Activated naive CD4-positive, alpha-beta T cell treated with anti-CD3 and anti-CD28 coated beads, Interleukin-2, amount 50 U/mL, for 24 hours (primary cell): ENCODE data around the gene ERC1.

Source experiments
- H3K27ac Mint-ChIP-seq: one replicate; pipeline ENCODE4 v1.8.0; 2021; ENCODE audit warnings: mild to moderate bottlenecking, mixed read lengths
- H3K27me3 Mint-ChIP-seq: one replicate; pipeline ENCODE4 v1.8.0; 2021; ENCODE audit warnings: mixed read lengths
- H3K36me3 Mint-ChIP-seq: one replicate; pipeline ENCODE4 v1.8.0; 2021; ENCODE audit warnings: mixed read lengths
- H3K4me1 Mint-ChIP-seq: one replicate; pipeline ENCODE4 v1.8.0; 2021; ENCODE audit warnings: mixed read lengths
- H3K4me3 Mint-ChIP-seq: one replicate; pipeline ENCODE4 v1.8.0; 2021; ENCODE audit warnings: mild to moderate bottlenecking, mixed read lengths
- H3K9me3 Mint-ChIP-seq: one replicate; pipeline ENCODE4 v1.8.0; 2021; ENCODE audit warnings: mixed read lengths

Gene ERC1

DNA sequence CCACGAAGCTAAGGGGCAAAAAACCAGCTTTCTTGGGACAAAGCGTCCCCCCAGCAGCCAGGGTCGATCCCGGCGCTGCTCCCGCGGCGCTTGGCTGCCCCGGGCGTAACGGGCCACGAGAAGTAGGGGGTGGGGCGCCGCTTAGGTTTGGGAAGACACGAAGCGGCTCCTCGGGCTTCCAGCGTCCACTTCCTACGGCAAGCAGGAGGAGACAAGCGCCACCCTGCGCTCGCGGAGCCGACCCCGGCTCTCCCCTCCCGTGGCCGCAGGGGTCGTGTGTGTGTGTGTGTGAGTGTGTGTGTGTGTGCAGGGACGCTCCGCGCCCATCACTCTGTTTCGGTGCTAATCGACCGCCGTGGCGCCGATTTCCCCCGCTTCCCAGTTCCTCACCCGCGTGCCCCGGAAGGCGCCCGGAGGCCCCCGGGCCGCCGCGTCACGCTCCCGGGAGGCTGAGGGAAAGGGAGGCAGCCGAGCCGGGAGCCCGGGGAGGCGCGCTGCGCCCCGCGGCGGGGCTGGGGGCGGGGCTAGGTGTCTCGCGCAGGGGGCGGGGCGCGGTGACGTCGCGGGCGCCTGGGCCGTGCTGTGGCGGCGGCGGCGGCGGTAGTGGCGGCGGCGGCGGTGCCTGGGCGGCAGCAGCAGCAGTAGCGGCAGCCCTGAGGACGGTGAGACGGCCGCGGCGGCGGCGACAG is at the start of gene ERC1:
Gene ERC1 (plus strand): TSS at position 563 of the 689 bp plus-strand sequence. CDS start 36,681 bp downstream, outside the sequence.
- Mint-ChIP-seq H3K9me3 (no peaks in the 10 kb centered on the region), H3K27me3 (no peaks in the 10 kb centered on the region), H3K4me1 (peaks cover 48% of the 10 kb centered on the region)

GRCh38 chr12:943051-943450 is 48.0 kb upstream of the ERC1 start:
- peaks cover 46% of the 10 kb centered on the region for H3K4me1 Mint-ChIP-seq
- no peak overlapping the region for H3K4me3 Mint-ChIP-seq
- H3K36me3 Mint-ChIP-seq, result peaks cover 9% of the 10 kb centered on the region
- H3K27me3 Mint-ChIP-seq, result no peaks in the 10 kb centered on the region
- no peak overlapping the region for H3K27ac Mint-ChIP-seq
- H3K9me3 Mint-ChIP-seq, result no peaks in the 10 kb centered on the region

More for the DNA sequence above, at the start of gene ERC1:
- Mint-ChIP-seq H3K36me3 (peaks cover 3% of the 10 kb centered on the region), H3K27ac (peak within 1 kb of the TSS; percentile 98), H3K4me3 (peak within 1 kb of the TSS; percentile 99)

GRCh38 chr12:944211-944610 is 46.8 kb upstream of the ERC1 start:
- Mint-ChIP-seq H3K4me1 (peaks cover 53% of the 10 kb centered on the region), H3K36me3 (peaks cover 13% of the 10 kb centered on the region), H3K4me3 (no peak overlapping the region), H3K27me3 (no peaks in the 10 kb centered on the region), H3K9me3 (no peaks in the 10 kb centered on the region), H3K27ac (peak overlapping the region; percentile 55)

- H3K27ac Mint-ChIP-seq, result peak overlapping the region; percentile 0
- no peaks in the 10 kb centered on the region for H3K9me3 Mint-ChIP-seq
- H3K36me3 Mint-ChIP-seq, result peaks cover 11% of the 10 kb centered on the region
- H3K27me3 Mint-ChIP-seq, result no peaks in the 10 kb centered on the region
- H3K4me3 Mint-ChIP-seq, result no peak overlapping the region
- H3K4me1 Mint-ChIP-seq, result peaks cover 45% of the 10 kb centered on the region
These were observed 44.8 kb upstream of the ERC1 start for GRCh38 chr12:946212-946611.

- Mint-ChIP-seq H3K9me3 (no peaks in the 10 kb centered on the region), H3K4me3 (no peak overlapping the region), H3K27ac (peak overlapping the region; percentile 69), H3K36me3 (peaks cover 11% of the 10 kb centered on the region), H3K27me3 (no peaks in the 10 kb centered on the region), H3K4me1 (peaks cover 45% of the 10 kb centered on the region)
These were observed 44.4 kb upstream of the ERC1 start for GRCh38 chr12:946631-947030.

- Mint-ChIP-seq H3K27ac (peak overlapping the region; percentile 87), H3K27me3 (no peaks in the 10 kb centered on the region), H3K9me3 (no peaks in the 10 kb centered on the region), H3K36me3 (peaks cover 8% of the 10 kb centered on the region), H3K4me3 (peak overlapping the region; percentile 94), H3K4me1 (peaks cover 40% of the 10 kb centered on the region)
These were observed 42.8 kb upstream of the ERC1 start for GRCh38 chr12:948238-948637.

GRCh38 chr12:949453-950191 is 41.4 kb upstream of the ERC1 start, which contains the start of gene RAD52:
RAD52 (minus strand) TSS chr12:949694; CDS start chr12:933058, 16,636 bp downstream.
- H3K4me3 Mint-ChIP-seq, result peak within 1 kb of the TSS; percentile 94
- peaks cover 7% of the 10 kb centered on the region for H3K36me3 Mint-ChIP-seq
- H3K9me3 Mint-ChIP-seq, result no peaks in the 10 kb centered on the region
- H3K27me3 Mint-ChIP-seq, result no peaks in the 10 kb centered on the region
- peaks cover 28% of the 10 kb centered on the region for H3K4me1 Mint-ChIP-seq
- peak within 1 kb of the TSS; percentile 97 for H3K27ac Mint-ChIP-seq

DNA sequence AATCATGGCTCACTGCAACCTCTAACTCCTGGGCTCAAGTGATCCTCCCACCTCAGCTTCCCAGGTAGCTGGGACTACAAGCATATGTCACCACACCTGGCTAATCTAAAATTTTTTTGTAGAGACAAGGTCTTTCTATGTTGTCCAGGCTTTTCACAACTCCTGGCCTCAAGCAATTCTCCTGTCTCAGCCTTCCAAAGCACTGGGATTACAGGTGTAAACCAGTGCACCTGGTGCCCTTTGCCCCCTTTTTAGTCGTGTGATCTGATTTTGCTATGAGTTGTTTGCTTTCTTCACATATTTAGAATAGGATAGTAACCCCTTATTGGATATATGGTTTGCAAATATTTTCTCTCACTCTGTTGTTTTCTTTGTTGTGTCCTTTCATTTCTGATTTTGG is 39.8 kb upstream of the ERC1 start:
- Mint-ChIP-seq H3K9me3 (no peaks in the 10 kb centered on the region), H3K4me1 (peaks cover 20% of the 10 kb centered on the region), H3K27ac (peak overlapping the region; percentile 61), H3K27me3 (no peaks in the 10 kb centered on the region), H3K36me3 (peaks cover 7% of the 10 kb centered on the region), H3K4me3 (no peak overlapping the region)

DNA sequence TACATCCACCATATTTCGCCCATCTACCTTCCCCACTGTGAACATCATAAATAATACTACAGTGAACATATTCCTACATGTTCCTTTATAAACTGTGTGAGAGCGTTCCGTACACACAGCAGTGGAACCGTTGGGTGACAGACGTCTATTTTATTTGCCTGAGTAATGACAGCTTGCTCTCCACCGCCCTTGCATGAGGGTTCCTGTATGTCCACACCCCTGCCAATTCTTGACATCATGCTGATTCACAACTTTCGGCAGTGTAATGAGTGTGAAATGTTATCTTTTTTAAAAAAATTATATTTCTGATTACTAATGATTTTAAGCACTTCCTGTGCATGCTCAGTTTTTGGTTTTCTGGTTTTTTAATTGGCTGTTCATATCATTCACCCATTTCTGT is 37.2 kb upstream of the ERC1 start:
- Mint-ChIP-seq H3K4me1 (peaks cover 5% of the 10 kb centered on the region), H3K27me3 (no peaks in the 10 kb centered on the region), H3K9me3 (no peaks in the 10 kb centered on the region), H3K4me3 (no peak overlapping the region), H3K27ac (no peak overlapping the region), H3K36me3 (peaks cover 3% of the 10 kb centered on the region)

DNA sequence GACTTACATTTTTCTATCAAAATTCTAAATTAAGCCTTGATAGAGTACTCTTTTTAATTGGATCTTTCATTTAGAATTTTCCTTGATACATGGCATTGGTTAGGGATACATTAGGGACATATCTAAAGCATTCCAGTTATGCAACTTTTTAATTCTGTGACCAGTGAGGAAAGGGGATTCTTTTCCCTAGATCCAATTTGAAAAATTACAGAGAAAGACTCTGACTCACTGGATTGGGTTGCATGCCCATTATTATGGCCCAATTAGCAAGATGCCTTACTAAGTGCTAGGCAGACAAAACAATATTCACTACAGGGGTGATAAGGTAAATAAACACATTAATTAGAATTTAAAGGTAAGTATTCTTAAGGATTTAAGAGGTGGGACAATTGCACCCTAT is 36.3 kb upstream of the ERC1 start:
- Mint-ChIP-seq H3K4me3 (no peak overlapping the region), H3K27ac (no peak overlapping the region), H3K36me3 (no peaks in the 10 kb centered on the region), H3K4me1 (no peaks in the 10 kb centered on the region), H3K9me3 (no peaks in the 10 kb centered on the region), H3K27me3 (no peaks in the 10 kb centered on the region)

- Mint-ChIP-seq H3K4me1 (no peaks in the 10 kb centered on the region), H3K27ac (no peak overlapping the region), H3K9me3 (no peaks in the 10 kb centered on the region), H3K27me3 (no peaks in the 10 kb centered on the region), H3K36me3 (no peaks in the 10 kb centered on the region), H3K4me3 (no peak overlapping the region)
These were observed 35.1 kb upstream of the ERC1 start for GRCh38 chr12:955939-956338.

GRCh38 chr12:958588-959123 is 32.4 kb upstream of the ERC1 start:
- Mint-ChIP-seq H3K4me3 (no peak overlapping the region), H3K27ac (no peak overlapping the region), H3K36me3 (no peaks in the 10 kb centered on the region), H3K27me3 (no peaks in the 10 kb centered on the region), H3K9me3 (no peaks in the 10 kb centered on the region), H3K4me1 (peaks cover 4% of the 10 kb centered on the region)

DNA sequence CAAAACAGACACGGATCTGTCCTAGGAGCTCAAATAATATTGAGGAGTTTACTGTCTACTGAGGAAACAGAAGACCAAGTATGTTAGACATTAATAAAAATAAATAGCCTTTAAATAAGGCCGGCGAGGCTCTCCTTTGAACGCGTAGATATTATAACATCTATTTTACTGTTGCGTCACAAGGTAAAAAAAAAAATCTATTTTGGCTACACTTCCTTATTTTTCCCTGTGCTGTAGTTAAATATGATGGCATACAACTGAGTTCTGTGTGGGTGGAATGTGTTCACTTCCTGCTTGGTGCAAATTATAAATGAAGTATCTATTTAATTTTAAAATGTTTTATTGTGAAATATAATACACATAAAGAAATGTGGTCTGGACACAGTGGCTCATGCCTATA is 24.3 kb upstream of the ERC1 start:
- Mint-ChIP-seq H3K4me1 (peaks cover 4% of the 10 kb centered on the region), H3K4me3 (no peak overlapping the region), H3K9me3 (no peaks in the 10 kb centered on the region), H3K36me3 (no peaks in the 10 kb centered on the region), H3K27me3 (no peaks in the 10 kb centered on the region), H3K27ac (no peak overlapping the region)

DNA sequence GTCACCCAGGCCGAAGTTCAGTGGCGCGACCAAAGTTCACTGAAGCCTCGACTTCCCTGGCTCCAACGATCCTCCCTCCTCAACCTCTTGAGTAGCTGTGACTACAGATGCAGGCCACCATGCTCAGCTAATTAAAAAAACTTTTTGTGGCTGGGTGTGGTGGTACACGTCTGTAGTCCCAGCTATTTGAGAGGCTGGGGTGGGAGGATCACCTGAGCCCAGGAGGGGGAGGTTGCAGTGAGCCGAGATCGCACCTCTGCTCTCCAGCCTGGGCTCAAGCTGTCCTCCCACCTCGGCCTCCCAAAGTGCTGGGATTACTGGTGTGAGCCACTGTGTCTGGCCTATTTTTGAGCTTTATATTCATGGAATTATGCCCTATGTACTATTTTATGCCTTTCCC is 23.4 kb upstream of the ERC1 start:
- Mint-ChIP-seq H3K9me3 (no peaks in the 10 kb centered on the region), H3K27ac (no peak overlapping the region), H3K4me1 (no peaks in the 10 kb centered on the region), H3K4me3 (no peak overlapping the region), H3K36me3 (no peaks in the 10 kb centered on the region), H3K27me3 (no peaks in the 10 kb centered on the region)

DNA sequence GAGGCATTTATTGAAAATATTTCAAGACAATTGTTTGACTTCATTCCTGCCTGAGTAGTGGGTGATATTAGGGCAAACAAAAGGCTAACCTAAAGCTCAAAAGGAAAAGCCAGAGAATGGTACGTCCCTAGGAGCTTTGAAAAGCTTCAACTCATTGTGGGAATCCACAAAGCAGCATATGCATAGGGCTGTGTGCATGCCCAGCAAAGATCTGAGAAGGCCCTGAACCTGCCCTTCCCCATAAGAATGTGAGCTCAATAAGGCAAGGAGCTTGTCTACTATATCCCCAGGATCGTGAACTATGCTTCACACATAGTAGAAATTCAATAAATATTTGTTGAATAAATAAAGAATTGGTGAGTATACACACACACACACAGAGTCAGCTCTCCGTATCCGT is 22.5 kb upstream of the ERC1 start:
- Mint-ChIP-seq H3K36me3 (peaks cover 1% of the 10 kb centered on the region), H3K27ac (no peak overlapping the region), H3K4me1 (no peaks in the 10 kb centered on the region), H3K27me3 (no peaks in the 10 kb centered on the region), H3K9me3 (no peaks in the 10 kb centered on the region), H3K4me3 (no peak overlapping the region)

- no peaks in the 10 kb centered on the region for H3K27me3 Mint-ChIP-seq
- H3K4me1 Mint-ChIP-seq, result no peaks in the 10 kb centered on the region
- no peaks in the 10 kb centered on the region for H3K9me3 Mint-ChIP-seq
- no peak overlapping the region for H3K4me3 Mint-ChIP-seq
- H3K27ac Mint-ChIP-seq, result no peak overlapping the region
- H3K36me3 Mint-ChIP-seq, result peaks cover 1% of the 10 kb centered on the region
These were observed 21.2 kb upstream of the ERC1 start for GRCh38 chr12:969821-970220.
